Amniotic epithelial cell (primary cell): ENCODE measurements around the gene TMEM123.
A peak's percentile ranks its signal among the peaks of the same experiment; 100 is the strongest.

Experiments used
- DNase-seq: peaks from one replicate; pipeline ENCODE4 v3.0.0-alpha.2; 2010; ENCODE audit warnings: low read depth

The TMEM123 gene

GRCh38 chr11:102471474-102471873, 18.9 kb upstream of the TMEM123 start:
- no peak for DNase-seq

GRCh38 chr11:102470251-102470650, 17.7 kb upstream of the TMEM123 start:
- no peak for DNase-seq

GRCh38 chr11:102469196-102469821, 16.7 kb upstream of the TMEM123 start:
- DNase-seq: peak; percentile 47

DNA sequence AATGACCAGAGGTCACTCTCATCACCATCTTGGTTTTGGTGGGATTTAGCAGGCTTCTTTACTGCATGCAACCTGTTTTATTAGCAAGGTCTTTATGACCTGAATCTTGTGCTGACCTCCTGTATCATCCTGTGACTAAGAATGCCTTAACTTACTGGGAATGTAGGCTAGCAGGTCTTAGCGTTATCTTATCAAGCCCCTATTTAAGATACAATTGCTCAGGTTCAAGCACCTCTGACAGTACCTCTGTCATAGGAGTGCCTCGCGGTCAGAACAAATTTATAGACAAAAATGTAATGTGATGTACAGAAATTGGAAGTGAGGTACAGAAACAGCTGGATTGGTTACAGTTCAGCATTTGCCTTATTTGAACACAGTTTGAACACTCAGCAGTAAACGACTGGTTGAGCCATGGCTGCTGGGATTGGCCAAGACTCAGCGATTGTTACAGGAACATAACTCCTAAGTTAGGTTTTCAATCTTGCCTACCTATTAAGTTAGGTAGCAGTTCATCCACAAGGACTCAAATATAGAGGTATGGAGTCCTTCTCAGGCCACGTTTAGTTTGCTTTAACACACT, 16.1 kb upstream of the TMEM123 start:
- peak; percentile 18 for DNase-seq

- no peak for DNase-seq
These were observed 15.5 kb upstream of the TMEM123 start for GRCh38 chr11:102467853-102468580.

DNA sequence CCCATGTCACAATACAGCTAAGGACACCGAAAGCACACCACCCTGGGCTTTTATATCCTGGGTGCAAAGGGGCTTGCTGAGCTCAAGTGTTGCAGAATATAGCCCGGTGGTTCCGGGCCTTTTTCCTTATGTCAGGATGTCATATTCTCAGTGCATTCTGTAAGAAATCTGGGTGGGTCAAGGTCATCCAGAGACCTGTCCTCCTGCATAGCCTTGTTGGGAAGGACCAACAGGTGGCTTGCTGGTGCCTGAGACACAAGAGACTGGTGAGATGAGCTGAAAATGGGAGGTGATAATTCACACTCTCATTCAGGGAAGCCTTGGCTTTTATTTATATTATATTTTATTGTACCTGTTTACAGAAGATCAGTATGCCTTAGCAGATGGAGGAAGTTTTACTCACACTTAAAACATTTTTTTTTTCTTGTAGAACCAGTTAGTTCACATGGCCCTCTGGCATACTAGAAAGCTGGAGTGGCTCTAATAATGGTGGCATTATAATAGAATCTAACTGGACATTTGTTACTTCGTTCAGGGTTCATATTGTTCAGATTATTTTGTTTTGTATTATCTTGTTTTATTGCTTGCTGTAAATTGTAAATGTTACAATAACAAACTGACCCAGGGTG, 14.6 kb upstream of the TMEM123 start:
- DNase-seq: no peak

DNA sequence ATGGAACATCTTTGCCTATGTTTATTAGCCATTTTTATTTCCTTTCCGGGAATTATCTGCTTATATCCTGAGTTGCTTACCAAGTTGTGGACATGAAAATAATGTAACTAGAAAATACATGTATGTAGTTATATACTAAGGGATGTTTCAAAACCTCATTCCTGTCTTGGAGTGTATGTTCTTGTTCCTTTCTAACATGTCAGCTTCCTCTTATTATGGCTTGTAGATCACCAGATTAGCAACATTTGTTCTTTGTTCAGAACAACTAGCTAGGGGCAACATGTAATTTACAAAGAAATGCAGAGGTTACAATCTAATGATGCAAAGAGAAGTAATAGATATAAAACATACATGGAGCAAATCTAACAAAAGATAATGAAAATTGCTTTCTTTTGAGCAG, 13.1 kb upstream of the TMEM123 start:
- no peak for DNase-seq

DNA sequence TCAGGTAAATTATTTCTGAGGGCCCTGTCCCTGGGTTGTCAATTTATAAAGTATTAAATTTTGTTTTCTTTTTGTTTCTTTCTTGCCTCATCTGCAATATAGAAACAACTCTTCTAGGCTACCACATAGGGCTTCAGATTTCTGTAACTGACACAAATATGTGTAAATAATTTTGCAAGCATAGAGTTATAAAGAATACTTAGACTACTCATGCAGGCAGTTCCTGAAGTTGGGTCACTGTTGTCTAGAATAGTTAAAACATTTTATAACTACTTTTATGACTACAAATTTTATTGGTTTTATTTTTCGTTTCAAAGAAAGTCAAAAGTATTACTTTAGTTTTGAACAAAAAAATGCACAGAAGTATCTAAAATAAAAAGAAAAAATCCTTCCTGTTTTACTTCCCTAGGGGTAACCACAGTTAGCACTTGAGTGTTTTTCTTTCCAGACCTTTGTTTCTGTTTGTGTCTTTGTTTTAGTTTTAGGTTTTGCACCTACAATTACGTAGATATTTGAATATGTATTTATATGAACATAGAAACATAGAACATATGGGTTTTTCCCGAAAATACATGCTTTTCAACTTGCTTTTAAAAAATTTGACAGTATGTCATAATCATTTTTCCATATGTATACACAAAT, 12.4 kb upstream of the TMEM123 start:
- no peak for DNase-seq

DNA sequence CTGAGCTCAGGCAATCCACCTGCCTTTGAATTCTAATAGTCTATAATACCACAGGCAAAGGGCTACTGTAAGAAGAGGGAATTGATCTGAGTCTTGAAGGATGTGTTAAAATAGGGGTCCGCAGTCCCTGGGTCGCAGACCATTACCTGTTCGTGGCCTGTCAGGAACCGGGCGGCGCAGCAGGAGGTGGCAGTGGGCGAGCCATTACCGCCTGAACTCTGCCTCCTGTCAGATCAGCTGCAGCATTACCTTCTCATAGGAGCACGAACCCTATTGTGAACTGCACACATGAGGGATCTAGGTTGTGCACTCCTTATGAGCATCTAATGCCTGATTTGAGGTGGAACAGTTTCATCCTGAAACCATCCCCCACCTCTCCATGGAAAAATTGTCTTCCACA, 11.5 kb upstream of the TMEM123 start:
- DNase-seq: no peak

- DNase-seq: no peak
These were observed 10.0 kb upstream of the TMEM123 start for GRCh38 chr11:102462610-102463009.

DNA sequence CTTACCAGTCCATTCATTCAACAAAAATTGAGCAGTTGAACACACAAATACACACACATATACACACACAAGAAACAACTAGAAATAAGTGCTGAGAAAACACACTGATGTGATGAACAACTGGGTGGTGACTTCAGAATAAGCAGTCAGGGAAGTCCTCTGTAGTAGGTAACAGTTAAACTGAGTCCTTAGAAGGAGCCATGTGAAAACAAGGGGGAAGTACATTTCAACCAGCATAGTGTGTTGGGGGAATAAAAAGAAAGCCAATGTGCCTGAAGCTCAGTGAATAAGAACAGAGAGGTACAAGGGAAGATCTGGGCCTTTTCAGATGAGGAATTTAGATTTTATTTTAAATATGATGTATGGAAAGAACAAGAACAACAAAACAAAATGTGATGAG, 6.8 kb upstream of the TMEM123 start:
- DNase-seq: no peak

DNA sequence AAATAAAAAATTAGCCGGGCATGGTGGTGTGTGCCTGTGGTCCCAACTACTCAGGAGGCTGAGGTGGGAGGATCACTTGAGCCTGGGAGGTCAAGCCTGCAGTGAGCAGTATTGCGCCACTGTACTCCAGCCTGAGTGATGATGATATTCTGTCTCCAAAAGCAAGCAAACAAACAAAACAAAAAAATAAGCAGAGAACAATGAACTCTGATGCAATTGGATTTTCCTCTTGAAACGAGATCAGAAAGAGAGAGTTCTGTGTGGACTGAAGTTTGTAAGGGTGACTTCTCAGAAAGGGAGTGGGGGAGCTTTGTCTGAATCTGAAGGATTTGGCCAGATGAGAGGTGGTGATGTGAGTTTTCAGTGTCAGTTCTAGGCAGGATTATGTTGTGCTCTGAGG, 6.0 kb upstream of the TMEM123 start:
- peak; percentile 66 for DNase-seq

- no peak for DNase-seq
These were observed 5.3 kb upstream of the TMEM123 start for GRCh38 chr11:102457865-102458264.

DNA sequence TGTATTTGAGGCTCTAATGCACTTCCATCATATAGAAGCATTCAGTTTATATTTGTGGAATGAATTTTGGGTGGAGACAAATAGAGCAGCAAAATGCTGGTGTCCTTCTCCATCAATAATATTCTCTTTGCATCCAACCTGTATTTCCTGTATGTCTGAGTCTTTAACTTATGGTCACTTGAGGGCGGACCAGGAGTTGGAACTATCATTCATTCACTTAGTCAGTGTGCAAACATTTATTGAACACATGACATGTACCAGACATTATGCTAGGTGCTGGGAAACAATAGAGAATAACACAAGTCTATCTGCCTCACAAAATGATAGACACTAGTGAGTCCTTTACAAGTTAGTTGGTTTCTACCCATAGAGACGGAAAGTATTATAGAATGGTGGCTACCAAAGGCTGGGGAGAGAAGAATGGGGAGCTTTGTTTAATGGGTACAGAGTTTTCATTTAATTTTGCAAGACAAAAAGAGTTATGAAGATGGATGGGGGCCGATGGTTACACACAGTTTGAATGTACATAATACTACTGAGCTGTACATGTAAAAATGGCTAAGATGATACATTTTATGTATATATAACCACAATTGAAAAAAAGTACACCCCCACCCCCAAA, 4.6 kb upstream of the TMEM123 start:
- DNase-seq: no peak

DNA sequence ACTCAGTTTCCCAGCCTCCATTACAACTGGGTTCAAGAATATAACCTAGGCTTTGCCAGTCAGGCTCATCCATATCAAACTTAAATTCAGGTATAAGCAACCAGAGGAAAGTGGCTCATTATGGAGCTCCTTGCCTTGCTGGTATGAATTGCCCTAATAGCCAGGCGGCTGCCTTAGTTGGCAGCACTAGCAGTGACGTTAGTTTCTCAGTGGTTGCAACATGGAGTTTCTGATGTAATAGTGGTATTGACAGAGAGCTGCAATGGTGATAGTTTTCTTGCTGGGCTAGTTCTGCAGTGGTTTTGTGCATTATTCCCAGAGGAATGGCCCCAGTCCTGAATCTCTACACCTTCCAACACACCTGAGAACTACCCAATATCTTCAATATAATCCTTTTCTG, 3.8 kb upstream of the TMEM123 start:
- DNase-seq: peak; percentile 77

GRCh38 chr11:102453921-102454320, 1.4 kb upstream of the TMEM123 start:
- no peak for DNase-seq

GRCh38 chr11:102453302-102453695, 734 bp upstream of the TMEM123 start:
- no peak for DNase-seq

GRCh38 chr11:102451681-102452460, 694 bp downstream of the TMEM123 start:
- peak; percentile 51 for DNase-seq

GRCh38 chr11:102451041-102451680, 1.4 kb downstream of the TMEM123 start:
- no peak for DNase-seq

DNA sequence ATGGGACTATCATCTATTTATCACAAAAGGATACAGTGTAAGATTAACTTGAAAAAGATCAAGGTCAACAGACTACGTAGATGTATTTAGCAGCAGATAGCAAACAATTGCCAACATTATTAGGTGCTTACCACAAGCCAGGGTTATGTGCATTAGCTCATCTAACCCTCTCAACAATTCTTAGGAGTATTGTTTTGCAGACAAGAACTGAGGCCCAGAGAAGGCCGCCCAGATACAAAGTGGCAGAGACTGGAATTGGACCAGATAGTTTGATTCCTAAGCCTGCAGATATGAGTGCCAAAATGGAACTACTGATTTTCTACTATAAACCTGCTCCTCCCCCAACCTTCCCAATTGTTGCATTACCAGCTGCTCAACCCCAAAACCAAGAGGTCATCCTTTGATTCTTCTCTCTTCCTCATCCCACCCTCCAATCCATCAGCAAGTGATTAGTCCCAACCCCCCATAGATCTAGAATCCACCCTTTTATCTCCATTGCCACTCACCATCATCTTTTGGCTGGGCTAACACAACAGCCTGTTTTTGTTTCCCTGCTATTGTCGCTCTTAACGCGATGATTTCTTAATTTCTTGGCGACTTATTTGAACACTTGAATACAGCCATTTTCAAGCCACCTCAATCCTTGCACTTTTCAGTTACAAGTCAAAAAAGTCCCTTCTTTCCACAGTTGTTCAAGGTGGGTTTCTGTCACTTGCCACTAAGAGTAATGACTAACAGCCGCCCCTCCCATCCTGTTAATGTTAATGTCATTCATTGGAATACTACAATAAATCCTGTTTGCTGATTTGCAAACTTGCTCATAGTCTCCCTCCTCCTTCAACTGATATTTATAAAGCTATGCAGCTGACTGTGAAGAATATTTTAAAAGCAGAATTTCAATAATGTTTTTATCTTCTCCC, 2.7 kb downstream of the TMEM123 start:
- peak; percentile 75 for DNase-seq
